Ovary (tissue), 10 donors: ENCODE results near the gene CPS1. TPM values are rescaled to one million over a fixed set of nuclear protein-coding genes. Genes with fewer than 3 reads are reported as not detected.

Experiments
- DNase-seq, 5 donors: peaks; one replicate each; pipeline ENCODE4 v3.0.0-alpha.2; 2019 to 2020
- H3K27ac ChIP-seq, 2 donors: fragments of 200-600 bp; one replicate each; pipeline versions ENCODE4 v1.5.1 to v1.8.0; 2019 to 2022
- H3K27me3 ChIP-seq: fragments of 200-600 bp; one replicate; pipeline ENCODE4 v1.8.0; 2022
- H3K36me3 ChIP-seq: fragments of 200-600 bp; sonication (generic); one replicate; pipeline ENCODE4 v1.5.1; 2019
- H3K4me1 ChIP-seq: one replicate; pipeline ENCODE4 v1.8.1; 2013; ENCODE audit warnings: mild to moderate bottlenecking, moderate library complexity; ENCODE audit not compliant: insufficient read depth
- H3K4me3 ChIP-seq: fragments of 200-600 bp; sonication (generic); one replicate; pipeline ENCODE4 v1.5.1; 2017
- H3K9me3 ChIP-seq, 2 donors: fragments of 200-600 bp in 1 of 2; sonication (generic) in 1 of 2; one replicate each; pipeline versions ENCODE4 v1.5.1 to v1.8.1; 2013 to 2019; ENCODE audit warnings: mild to moderate bottlenecking in 1 of 2, moderate library complexity in 1 of 2
- EP300 ChIP-seq: sonication (generic); formaldehyde crosslinking; IDR thresholded peaks from one replicate; pipeline ENCODE4 v1.6.1; 2017; ENCODE audit warnings: antibody characterized with exemption
- POLR2A ChIP-seq: fragments of 450-650 bp; IDR thresholded peaks from one replicate; pipeline ENCODE4 v1.6.1; 2017; ENCODE audit warnings: antibody characterized with exemption, mild to moderate bottlenecking, moderate library complexity
- WGBS, 3 donors: extraction: QIAGEN DNeasy Blood & Tissue Kit in 1 of 3; methylation state at CpG; one replicate each; pipeline versions ENCODE4 v1.1.5 to v1.1.7; 2013 to 2017; 5-methylcytosine and 5-hydroxymethylcytosine counted together
- intact Hi-C, 4 donors: fragments of 100-400 bp; cut with DNase I; formaldehyde crosslinking; loops; one replicate each; pipeline versions ENCODE4 v1.11.0 to v1.15.1; 2022 to 2023
- long read RNA-seq, 3 donors: library from polyadenylated mRNA in 2 of 3; unstranded in 2 of 3; transcript quantifications; one replicate each; pipeline ENCODE4 v2.0.0 and lab custom pipeline, GENCODE V29; 2021 to 2026
- polyA plus RNA-seq, 2 donors: library from polyadenylated mRNA; stranded (reverse); fragments of 200-250 nt in 1 of 2; fragments of 350-450 nt in 1 of 2; fragmentation: Illumina TruSeq in 1 of 2; extraction: RNeasy Lipid Tissue Mini Kit (QIAGEN cat#74804) in 1 of 2; gene quantifications; one replicate each; pipeline ENCODE4 v1.2.3, GENCODE V29; 2013 to 2014
- total RNA-seq, 7 donors: library from RNA; depleted of rRNA in 2 of 7; stranded (reverse); fragments of >200 nt in 2 of 7; fragmentation: NEBNext Ultra II Directional in 3 of 7; extraction: Animal tissue kit (Norgen Biotek cat#: 25700) in 3 of 7; gene quantifications; one replicate each; pipeline versions ENCODE4 v1.1.0 to v1.2.4, GENCODE V29; 2016 to 2023
- TF ChIP-seq, protein P1 (sequence below), 3 donors: fragments of 450-650 bp in 2 of 3; fragments of 200-600 bp in 1 of 3; IDR thresholded peaks; one replicate each; pipeline versions ENCODE4 v1.5.1 to v1.8.0; 2016 to 2022; ENCODE audit warnings: antibody characterized with exemption in 3 of 3, mild to moderate bottlenecking in 1 of 3
- donor health status: DM: no; HTN: no; CAD: no; lungs with moderate emphysema.
- donor health status: DM: no; HTN: no; CAD: no.
- donor health status: Bipolar disorder and iron deficiency.
- donor health status: DM: yes; HTN: yes; CAD: no.
- donor health status: DM: no; HTN: no; CAD: no.
- donor health status: DM: yes; HTN: yes; CAD: no.

CPS1 gene
- total RNA-seq (10 to 100 TPM in 1 of 7 donors, 1 to 10 TPM in 6; 2.6 to 14.1 (median 8.7) TPM), polyA plus RNA-seq (1 to 10 TPM; 1.9 to 6.2 TPM)
- long read RNA-seq, donor 1, partial matches to known transcripts: 1 of 1 reads
- long read RNA-seq, donor 1, other reads (novel, unspliced or antisense): 0 of 1 reads
- long read RNA-seq, donor 2: 0 reads
- long read RNA-seq, donor 3, partial matches to known transcripts: 2 of 4 reads
- long read RNA-seq, donor 3, other reads (novel, unspliced or antisense): 2 of 4 reads

DNA sequence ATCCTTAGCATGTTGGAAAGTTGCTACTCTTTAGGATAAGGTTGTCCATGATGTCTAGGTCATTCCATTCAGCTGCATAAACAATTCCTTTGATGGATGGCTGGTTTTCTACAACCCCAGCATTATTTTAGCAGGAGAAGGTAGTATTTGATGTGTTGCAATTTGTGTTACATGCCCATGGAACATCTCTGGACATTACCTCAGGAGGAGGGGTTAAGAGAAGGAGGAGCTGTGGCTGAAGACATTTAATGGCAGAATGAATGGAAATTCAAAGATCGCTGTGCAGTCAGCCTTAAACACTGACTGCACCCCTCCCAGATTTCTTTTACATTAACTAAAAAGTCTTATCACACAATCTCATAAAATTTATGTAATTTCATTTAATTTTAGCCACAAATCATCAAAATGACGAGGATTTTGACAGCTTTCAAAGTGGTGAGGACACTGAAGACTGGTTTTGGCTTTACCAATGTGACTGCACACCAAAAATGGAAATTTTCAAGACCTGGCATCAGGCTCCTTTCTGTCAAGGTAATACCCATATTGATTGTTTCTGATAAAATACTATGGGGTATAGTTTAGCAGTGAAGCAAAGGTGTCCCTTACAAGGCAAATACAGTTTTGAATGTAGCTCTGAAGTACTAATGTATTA, at the start of gene CPS1:
CPS1 (plus strand) TSS at position 271 of the 652 bp plus-strand sequence; CDS start at position 406, 135 bp downstream.
- WGBS, 3 donors: 91 to 97% (median 96%) methylated on average over 2 of the region's 2 CpGs
- intact Hi-C loops: no loop called here
- no peak within 1 kb of the TSS for H3K27ac ChIP-seq
- no peak for DNase-seq
- TF ChIP-seq, protein P1, sequence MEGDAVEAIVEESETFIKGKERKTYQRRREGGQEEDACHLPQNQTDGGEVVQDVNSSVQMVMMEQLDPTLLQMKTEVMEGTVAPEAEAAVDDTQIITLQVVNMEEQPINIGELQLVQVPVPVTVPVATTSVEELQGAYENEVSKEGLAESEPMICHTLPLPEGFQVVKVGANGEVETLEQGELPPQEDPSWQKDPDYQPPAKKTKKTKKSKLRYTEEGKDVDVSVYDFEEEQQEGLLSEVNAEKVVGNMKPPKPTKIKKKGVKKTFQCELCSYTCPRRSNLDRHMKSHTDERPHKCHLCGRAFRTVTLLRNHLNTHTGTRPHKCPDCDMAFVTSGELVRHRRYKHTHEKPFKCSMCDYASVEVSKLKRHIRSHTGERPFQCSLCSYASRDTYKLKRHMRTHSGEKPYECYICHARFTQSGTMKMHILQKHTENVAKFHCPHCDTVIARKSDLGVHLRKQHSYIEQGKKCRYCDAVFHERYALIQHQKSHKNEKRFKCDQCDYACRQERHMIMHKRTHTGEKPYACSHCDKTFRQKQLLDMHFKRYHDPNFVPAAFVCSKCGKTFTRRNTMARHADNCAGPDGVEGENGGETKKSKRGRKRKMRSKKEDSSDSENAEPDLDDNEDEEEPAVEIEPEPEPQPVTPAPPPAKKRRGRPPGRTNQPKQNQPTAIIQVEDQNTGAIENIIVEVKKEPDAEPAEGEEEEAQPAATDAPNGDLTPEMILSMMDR (IDR thresholded peaks at IDR 0.05): no peak
- no peak for TF ChIP-seq POLR2A
- no peak for TF ChIP-seq EP300
- H3K9me3 ChIP-seq: no peaks in the 10 kb centered on the region
- H3K36me3 ChIP-seq: no peaks in the 10 kb centered on the region
- H3K4me1 ChIP-seq: no peaks in the 10 kb centered on the region
- no peak within 1 kb of the TSS for H3K4me3 ChIP-seq
- no peaks in the 10 kb centered on the region for H3K27me3 ChIP-seq

DNA sequence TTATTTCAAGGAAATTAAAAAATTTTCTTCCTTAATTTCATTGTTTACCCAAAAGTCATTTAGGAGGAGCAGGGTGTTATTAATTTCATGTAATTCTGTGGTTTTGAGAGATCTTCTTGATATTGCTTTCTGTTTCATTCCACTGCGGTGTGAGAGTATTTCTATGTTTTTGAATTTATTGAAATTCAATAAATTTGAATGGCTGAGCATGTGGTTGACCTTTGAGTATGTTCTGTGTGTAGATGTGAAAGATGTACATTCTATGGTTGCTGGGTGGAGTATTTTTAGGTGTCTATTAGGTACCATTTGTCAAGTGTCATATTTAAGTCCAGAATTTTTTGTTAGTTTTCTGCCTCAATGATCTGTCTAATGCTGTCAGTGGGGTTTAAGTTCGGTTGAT, 40.5 kb upstream of the CPS1 start:
- no peak overlapping the region for H3K27ac ChIP-seq
- no peaks in the 10 kb centered on the region for H3K4me1 ChIP-seq
- DNase-seq: no peak
- WGBS, 3 donors: 66 to 89% (median 86%) methylated on average over 2 of the region's 2 CpGs
- intact Hi-C loops: no loop called here
- H3K9me3 ChIP-seq: no peaks in the 10 kb centered on the region
- no peaks in the 10 kb centered on the region for H3K36me3 ChIP-seq
- no peak for TF ChIP-seq POLR2A
- TF ChIP-seq, protein P1 (IDR thresholded peaks at IDR 0.05): no peak
- no peak overlapping the region for H3K4me3 ChIP-seq
- H3K27me3 ChIP-seq: no peaks in the 10 kb centered on the region

DNA sequence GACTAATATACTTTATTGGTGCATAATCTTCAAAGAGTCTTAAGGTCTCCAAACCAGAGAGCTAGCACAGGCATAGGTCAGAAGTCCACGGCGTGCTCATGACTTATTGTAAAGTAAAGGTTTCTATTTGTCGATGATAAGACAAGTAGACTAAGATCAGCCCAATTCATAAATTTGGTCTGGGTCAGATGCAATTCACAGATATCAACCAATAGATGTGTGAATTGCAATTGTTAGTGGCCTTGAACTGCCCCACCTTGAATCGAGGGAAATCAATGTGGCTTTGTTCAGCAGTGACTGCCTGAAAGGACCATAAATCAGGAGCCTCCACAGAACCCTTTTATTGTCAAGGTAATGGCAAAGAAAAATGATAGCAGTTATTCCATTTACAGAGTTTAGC, 39.1 kb upstream of the CPS1 start:
- Histone ChIP-seq H3K36me3 (no peaks in the 10 kb centered on the region), H3K27ac (no peak overlapping the region), H3K4me1 (no peaks in the 10 kb centered on the region), H3K4me3 (no peak overlapping the region), H3K27me3 (no peaks in the 10 kb centered on the region), H3K9me3 (no peaks in the 10 kb centered on the region)
- no peak for DNase-seq
- intact Hi-C loops: no loop called here
- no peak for TF ChIP-seq EP300
- TF ChIP-seq, protein P1 (IDR thresholded peaks at IDR 0.05): no peak
- TF ChIP-seq POLR2A: no peak
- 73 to 79% (median 77%) methylated on average over 4 of the region's 4 CpGs for WGBS, 3 donors

DNA sequence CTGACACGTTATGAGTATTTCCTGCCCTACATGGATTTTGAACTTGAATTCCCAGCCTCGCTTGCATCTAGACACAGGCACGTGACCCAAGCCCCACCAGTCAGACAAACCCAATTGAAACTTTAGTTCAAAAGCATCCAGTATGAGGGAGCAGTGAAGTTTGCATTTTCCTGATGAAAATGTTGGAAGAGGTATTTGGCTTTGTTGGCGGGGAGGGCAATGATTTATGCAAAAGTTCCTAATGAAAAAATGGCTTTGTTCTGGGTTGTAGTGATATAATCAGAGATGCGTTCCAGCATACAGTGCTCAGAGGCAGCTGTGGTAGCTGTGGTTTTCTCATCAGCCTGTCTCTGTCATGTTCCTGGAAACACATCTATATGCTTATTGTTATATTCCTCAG, 36.8 kb upstream of the CPS1 start:
- TF ChIP-seq, protein P1 (IDR thresholded peaks at IDR 0.05): no peak
- TF ChIP-seq POLR2A: no peak
- no peak for TF ChIP-seq EP300
- Histone ChIP-seq H3K4me3 (no peak overlapping the region), H3K27me3 (no peaks in the 10 kb centered on the region), H3K27ac (no peak overlapping the region), H3K36me3 (no peaks in the 10 kb centered on the region), H3K9me3 (no peaks in the 10 kb centered on the region), H3K4me1 (no peaks in the 10 kb centered on the region)
- no peak for DNase-seq
- intact Hi-C loops: no loop called here
- 78 to 88% (median 81%) methylated on average over 5 of the region's 5 CpGs for WGBS, 3 donors
